Epithelial cell of esophagus (primary cell): ENCODE results near the gene ZNF592.
A peak's percentile ranks its signal among the peaks of the same experiment; 100 is the strongest.

Experiments
- DNase-seq: peaks from one replicate; pipeline ENCODE4 v3.0.0; 2010; ENCODE audit warnings: low read depth
- H3K4me3 ChIP-seq: 2 replicates; pipeline ENCODE4 v1.5.1; 2011; ENCODE audit warnings: mild to moderate bottlenecking, low read length, control low read depth
- TF ChIP-seq, protein P1 (sequence below): IDR thresholded peaks from 2 replicates; pipeline ENCODE4 v1.5.1; 2011; ENCODE audit warnings: low read depth, mild to moderate bottlenecking, low read length, control low read depth, inconsistent platforms; ENCODE audit not compliant: insufficient read depth; ENCODE audit errors: missing control alignments

The ZNF592 gene

GRCh38 chr15:84819791-84820190, 71.4 kb downstream of the ZNF592 start:
- TF ChIP-seq, protein P1, sequence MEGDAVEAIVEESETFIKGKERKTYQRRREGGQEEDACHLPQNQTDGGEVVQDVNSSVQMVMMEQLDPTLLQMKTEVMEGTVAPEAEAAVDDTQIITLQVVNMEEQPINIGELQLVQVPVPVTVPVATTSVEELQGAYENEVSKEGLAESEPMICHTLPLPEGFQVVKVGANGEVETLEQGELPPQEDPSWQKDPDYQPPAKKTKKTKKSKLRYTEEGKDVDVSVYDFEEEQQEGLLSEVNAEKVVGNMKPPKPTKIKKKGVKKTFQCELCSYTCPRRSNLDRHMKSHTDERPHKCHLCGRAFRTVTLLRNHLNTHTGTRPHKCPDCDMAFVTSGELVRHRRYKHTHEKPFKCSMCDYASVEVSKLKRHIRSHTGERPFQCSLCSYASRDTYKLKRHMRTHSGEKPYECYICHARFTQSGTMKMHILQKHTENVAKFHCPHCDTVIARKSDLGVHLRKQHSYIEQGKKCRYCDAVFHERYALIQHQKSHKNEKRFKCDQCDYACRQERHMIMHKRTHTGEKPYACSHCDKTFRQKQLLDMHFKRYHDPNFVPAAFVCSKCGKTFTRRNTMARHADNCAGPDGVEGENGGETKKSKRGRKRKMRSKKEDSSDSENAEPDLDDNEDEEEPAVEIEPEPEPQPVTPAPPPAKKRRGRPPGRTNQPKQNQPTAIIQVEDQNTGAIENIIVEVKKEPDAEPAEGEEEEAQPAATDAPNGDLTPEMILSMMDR: no peak
- H3K4me3 ChIP-seq: no peak overlapping the region
- DNase-seq: no peak

DNA sequence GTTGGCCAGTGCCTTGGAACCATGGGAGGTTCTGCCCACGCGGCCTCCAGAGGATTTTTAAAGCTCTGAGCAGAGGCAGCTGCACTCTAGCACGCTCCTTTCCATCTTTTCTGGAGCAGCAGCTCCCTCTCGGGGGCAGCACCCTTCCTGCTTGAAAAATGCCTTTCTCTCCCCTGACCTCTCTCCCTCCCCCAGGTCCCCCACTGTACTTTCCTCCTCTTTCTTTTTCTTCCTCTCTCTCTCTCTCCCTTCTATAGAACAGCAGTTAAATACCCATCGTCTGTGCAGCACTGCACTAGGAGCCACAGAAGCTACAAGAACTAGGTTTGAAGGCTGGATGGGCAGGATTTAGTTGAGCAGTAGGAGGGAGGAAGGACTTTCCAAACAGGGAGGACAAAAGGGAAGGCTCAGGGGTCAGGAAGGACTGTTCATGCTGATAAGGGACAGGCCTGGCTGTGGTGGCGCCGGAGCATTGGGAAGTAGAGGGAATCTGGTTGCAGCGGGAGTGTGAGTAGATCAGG, 73.2 kb downstream of the ZNF592 start:
- DNase-seq: no peak
- TF ChIP-seq, protein P1: no peak
- no peak overlapping the region for H3K4me3 ChIP-seq

- no peak overlapping the region for H3K4me3 ChIP-seq
- no peak for DNase-seq
- TF ChIP-seq, protein P1: no peak
These were observed 74.4 kb downstream of the ZNF592 start for GRCh38 chr15:84822653-84823281.

DNA sequence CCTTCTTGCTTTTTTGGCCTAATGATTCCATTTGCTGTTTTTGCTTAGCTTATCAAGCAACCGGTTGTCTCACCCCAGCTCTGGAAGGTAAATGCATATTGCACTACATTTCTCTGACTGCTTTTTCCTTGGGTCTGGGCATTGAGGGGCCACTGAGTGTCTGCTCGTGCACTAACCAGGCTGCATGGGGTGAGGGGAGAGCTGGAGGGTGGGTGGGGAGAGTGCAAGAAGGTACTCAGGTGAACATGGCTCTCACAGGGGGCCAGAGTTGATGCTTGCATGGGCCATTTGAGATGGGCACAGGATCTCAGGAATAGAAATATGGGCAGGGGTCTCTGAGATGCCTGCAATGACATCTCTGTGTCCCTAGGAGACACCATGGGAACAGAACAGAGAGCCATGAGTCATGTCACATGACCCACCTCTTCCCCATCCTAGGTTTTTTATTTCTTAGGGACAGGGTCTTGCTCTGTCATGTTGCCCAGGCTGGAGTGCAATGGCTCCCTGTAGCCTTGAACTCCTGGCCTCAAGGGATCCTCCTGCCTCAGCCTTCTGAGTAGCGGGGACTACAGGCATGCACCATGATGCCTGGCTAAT, 75.0 kb downstream of the ZNF592 start:
- TF ChIP-seq, protein P1: no peak
- H3K4me3 ChIP-seq: no peak overlapping the region
- DNase-seq: no peak

DNA sequence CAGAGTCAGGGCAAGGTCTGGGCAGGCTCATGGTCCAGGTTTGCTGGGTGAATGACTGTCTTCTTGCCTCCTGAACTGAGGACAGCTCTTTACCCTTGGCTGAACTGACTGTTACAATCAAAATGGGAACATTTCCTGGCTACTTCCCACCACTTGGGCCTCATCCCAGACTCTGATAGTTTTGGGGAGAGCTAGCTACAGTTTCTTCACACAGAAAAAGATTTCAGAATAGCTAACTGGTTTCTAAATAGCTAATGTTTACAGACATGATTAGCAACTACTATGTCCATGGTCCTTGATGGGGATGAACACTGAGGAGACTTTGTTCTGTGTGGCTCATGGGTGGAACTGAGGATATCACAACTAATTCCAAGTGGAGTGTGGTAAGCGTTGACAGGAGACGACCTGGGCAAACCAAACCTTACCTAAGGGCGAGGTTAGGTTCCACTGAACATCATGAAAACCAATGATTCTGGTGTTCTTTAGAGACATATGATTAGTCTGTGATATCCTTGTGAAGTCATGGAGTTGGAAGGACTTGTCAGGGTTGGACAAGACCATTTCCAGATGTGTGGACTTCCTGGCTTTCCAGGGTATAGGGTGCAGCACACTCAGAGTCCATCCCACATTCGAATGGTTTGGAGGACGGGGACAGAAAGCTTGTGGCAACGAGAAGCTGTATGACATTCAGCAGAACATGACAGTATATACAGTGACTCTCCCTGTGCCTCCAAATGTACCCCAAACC, 76.0 kb downstream of the ZNF592 start:
- no peak for DNase-seq
- TF ChIP-seq, protein P1: no peak

GRCh38 chr15:84826369-84826823, 78.0 kb downstream of the ZNF592 start:
- TF ChIP-seq, protein P1: peak; percentile 39
- DNase-seq: peak; percentile 52
- no peak overlapping the region for H3K4me3 ChIP-seq

More for the DNA sequence above, 76.0 kb downstream of the ZNF592 start:
- no peak overlapping the region for H3K4me3 ChIP-seq
